HG03571 (cell line): Measurements from ENCODE around the gene CCDC171.
"Not testable (repeated sequence)": the region's sequence is repeated elsewhere in the genome, so short reads cannot be mapped to it uniquely, and the experiment has no call there.

ENCODE experiments used
- ATAC-seq: cut with Tn5 transposase; IDR thresholded peaks from one replicate; pipeline ENCODE4 v1.9.1; 2021; ENCODE audit not compliant: unreplicated experiment

Gene CCDC171

DNA sequence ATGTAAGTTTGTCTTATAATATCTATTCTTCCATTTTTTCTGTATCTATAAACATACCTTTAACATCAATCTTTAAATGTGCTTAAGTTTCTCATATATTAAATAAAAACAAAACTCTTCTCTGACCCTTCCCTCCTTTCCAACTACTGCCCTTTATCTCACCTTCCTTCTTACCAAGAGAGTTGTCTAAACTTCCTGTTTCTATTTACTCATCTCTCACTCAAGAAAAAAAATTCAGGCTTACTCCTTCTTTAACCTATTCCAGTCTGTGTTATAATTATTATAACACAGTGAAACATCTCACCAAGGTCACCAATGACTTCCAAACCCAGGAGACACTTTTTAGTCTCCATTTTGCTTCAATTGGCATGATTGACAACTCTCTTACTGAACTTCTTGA is 140.9 kb downstream of the CCDC171 start:
- ATAC-seq = no peak

DNA sequence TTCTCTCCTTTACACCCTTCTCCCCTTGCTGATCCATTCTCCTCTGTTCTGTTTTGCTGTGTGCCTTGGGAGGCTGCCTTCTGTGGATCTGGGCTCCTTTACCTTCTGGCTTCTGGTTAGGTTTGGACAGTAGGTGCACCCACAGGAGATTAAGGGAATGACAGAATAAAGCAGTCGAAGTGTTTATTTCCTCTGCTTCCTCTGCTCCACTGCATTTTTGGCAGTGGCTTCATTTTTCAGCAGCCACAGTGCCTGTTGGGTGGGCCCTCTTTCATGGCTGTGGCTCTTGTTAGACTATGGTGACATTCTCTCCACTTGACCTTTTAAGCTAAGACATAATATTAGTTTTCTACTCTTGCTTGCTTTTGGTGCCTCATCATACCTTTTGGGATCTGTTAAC is 144.1 kb downstream of the CCDC171 start:
- ATAC-seq = no peak

DNA sequence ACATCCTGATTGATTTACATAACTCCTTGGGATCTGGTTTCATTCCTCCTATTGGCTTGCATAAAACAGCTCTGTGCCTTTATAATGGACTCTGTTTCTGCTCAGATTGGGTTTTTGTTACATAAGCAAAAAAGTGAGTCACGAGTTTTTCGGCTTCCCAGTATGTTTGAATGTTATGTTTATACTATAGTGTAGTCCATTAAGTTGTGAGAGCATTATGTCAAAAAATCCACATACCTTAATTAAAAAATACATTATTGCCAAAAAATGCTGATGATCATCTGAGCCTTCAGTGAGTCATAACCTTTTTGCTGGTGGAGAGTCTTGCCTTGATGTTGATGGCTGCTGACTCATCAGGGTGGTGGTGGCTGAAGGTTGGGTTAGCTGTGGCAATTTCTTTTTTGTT is 144.6 kb downstream of the CCDC171 start:
- ATAC-seq = no peak

DNA sequence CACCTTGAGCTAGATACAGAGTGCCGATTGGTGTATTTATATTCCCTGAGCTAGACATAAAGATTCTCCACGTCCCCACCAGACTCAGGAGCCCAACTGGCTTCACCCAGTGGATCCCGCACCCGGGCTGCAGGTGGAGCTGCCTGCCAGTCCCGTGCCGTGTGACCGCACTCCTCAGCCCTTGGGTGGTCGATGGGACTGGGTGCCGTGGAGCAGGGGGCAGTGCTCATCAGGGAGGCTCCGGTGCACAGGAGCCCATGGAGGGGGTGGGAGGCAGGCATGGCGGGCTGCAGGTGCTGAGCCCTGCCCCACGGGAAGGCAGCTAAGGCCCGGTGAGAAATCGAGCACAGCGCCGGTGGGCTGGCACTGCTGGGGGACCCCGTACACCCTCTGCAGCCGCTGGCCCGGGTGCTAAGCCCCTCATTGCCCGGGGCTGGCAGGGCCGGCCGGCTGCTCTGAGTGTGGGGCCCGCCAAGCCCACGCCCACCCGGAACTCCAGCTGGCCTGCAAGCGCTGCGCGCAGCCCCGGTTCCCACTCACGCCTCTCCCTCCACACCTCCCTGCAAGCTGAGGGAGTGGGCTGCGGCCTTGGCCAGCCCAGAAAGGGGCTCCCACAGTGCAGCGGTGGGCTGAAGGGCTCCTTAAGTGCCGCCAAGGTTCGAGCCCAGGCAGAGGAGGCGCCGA is 147.2 kb downstream of the CCDC171 start:
- not testable (repeated sequence) for ATAC-seq

DNA sequence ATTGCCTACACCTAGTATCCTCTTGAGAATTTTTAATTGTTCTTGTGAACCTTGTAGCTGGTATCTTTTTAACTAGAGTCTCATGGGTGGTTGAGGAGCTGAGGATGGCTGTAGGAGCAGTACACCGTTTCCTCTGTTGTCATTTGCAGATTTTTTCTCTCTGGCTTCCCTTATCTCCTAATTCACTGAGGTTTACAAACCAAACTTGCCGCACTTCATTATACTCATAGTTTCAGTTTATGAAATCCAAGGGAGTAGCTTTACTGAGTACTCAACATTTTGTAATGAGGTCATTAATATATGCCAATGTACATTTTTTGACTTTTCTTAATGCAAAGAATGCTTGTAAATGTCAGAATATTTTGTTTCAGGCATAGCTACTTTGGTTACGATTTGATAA is 154.2 kb downstream of the CCDC171 start:
- ATAC-seq = no peak

DNA sequence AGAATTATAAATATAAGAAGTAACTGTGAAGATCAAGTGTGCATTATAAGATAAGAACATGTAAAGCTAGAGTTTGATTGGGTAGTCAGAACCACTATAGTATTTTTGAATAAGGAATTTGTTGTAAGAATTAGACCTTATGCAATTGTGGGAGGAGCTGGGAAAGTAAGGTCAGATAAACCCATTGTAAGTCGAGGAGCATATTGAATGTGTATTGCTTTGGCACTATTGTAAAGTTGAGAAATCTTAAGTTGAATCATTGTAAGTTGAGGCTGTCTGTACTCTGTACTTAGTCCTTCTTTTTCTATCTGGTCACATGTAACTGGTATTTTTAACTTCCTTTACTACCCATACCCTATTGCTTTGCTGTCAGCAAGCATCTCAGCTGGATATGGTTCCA is 158.7 kb downstream of the CCDC171 start:
- ATAC-seq = no peak

DNA sequence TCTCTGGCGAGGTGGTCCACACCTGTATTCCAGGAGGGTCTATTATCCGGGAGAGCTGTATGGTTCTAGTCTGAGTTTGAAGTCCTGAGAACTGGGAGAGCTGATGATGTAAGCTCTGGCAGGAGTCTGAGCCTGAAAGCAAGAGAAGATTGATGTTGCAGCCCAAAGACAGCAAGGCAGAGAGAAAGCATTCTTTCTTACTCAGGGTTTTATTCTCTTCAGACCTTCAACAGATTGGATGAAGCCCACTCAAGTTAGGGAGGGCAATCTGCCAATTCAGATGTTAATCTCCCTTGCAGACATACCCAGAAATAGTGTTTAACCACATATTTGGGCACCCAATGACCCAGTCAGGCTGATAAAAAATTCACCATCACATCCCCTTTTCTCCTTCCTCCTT is 159.1 kb downstream of the CCDC171 start:
- ATAC-seq = no peak

DNA sequence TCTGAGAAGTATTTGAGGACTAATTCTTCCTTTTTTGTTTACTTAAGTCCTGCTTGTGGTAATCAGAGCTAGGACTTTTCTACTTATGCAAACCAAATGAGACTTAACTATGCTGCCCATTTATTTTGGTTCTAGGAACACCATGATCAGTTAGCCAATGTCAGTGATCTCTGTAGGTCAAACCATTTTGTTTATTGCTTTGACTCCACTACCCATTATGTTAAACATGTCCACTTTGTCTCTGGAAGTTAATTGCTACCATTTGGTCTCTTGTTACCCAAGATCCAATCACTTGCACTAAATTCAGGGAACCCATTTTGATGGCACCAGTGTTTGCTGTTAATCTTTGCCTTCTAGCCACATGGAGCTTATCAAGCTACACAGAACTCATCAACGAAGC is 161.9 kb downstream of the CCDC171 start:
- ATAC-seq = no peak

DNA sequence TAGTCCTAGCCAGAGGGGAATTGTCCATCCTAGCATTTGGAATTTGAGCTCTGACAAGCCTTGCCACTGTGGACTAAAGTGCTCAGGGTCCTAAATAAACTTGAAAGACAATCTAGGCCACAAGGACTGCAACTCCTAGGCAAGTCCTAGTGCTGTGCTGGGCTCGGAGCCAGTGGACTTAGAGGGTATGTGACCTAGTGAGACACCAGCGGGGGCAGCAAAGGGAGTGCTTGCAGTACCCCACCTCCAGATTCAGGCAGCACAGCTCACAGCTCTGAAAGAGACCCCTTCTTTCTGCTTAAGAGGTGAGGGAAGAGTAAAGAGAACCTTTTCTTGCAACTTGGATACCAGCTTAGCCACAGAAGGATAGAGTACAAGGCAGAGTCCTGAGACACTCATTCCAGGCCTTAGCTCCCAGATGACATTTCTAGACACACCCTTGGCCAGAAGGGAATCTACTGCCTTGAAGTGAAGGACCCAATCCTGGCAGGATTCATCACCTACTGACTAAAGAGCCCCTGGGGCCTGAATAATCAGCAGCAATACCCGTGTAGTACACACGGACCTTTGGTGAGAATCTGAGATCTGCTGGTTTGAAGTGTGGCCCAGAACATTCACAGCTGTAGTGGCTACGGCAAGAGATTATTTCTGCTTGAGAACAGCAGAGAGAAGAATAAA is 164.6 kb downstream of the CCDC171 start:
- ATAC-seq = no peak

DNA sequence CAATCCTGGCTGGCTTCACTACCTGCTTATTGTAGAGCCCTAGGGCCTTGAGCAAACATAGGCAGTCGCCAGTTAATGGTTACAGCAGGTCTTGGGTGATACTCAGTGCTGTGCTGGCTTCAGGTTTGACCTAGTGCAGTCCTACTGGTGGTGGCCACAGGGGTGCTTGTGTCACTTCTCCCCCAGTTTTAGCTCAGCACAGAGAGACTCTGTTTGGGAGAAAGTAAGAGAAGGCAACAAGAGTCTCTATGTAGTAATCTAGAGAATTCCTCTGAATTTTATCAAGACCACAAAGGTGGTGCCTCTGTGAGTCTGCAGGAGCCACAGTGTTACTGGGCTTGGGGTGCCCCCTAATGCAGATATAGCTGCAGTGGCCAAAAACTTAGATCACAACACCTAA is 165.6 kb downstream of the CCDC171 start:
- no peak for ATAC-seq

DNA sequence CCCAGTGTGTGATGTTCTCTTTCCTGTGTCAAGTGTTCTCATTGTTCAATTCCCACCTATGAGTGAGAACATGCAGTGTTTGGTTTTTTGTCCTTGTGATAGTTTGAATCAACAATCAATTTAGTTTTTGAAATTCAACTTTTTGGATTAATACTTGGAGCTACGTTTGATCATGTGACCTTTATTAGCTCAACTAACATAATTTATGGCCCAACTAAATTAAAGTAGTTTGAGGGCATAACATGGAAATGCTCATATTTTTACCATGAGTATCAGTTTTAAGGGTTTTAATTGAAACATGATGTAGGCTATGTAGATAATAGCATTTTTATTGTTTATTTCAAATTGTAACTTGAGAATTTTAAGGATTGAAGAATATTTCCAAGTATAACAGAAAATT is 168.0 kb downstream of the CCDC171 start:
- no peak for ATAC-seq

DNA sequence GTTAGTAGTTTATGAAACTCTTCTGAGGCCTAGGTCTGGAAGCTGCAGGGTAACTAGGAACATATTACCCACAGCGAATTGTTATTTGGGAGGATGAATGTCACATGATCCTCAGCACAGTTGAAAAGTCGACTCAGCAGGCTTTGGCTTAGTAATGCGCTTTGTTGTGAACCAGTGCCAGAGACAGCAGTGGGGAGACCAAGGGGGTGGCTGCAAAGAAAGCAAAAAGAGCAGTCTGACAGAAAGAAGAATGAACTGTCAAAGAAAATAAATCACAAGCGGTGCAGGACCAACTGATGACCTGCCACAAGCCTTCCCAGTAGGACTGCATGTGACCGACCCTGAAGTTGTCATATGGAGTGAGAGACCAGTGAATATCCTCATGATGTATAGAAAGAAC is 170.0 kb downstream of the CCDC171 start:
- ATAC-seq = no peak

DNA sequence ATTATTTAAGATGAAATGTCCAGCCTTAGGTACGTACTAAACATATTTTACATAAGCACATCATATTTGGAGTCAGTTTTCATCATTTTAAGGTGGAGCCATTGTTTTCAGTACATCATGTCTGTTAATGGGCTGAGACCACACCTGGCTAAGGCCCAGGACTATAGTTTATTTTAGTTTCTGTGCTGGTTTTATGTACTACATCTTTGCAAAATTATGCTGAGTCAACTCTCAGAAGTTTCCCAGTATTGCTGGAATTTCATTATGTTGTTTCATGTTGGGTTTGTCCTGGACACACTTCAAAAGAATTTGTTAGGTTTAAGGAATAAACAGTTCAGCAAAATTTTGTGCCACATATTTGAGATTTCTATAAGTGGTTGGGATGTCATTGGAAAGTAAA is 171.2 kb downstream of the CCDC171 start:
- ATAC-seq = no peak

DNA sequence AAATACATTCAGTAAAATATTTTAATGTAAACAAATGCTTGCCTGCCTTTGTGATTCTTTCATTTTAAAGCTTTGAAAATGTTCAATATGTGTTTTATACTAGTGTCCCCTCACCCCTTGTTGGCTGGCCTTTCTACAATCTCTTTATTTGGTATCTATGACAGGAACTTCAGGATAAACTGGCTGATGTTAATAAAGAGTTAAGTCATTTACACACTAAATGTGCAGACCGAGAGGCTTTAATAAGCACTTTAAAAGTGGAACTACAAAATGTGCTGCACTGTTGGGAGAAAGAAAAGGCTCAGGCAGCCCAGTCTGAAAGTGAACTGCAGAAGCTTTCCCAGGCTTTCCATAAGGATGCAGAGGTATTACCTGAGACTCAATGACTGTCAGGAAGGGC is 171.8 kb downstream of the CCDC171 start:
- ATAC-seq = no peak

DNA sequence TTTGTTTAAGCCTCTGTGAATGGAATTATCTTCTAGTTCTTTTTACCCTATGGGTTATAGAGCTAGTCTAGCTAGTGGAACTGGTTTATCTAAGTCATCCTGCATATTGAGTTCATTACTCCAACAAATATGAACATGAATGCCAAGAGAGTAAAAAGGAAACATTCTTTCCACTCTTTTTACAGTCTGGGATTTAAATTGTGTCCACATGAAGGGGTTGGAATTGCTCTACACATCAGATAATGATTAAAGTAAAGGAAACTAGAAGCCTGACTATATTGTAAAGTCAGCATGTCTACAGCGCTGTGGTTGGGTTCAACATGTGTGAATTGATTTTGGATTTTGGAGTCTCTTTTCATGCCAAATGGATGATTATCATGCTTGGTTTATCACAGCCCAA is 173.1 kb downstream of the CCDC171 start:
- ATAC-seq = no peak

DNA sequence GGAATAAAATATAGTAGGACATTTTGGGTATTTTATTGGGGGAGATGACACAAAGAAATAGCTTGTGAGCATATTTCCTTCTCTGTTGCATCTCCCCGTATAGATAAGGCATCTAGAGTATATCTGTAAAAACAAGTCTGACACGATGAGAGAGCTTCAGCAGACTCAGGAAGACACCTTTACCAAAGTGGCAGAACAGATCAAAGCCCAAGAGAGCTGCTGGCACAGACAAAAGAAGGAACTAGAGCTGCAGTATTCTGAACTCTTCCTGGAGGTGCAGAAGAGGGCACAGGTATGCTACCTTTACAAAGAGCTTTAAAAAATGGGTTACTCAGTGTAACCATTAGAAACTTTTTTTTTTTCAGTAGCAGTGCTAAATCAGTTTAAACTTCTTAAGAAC is 176.7 kb downstream of the CCDC171 start:
- ATAC-seq = no peak

DNA sequence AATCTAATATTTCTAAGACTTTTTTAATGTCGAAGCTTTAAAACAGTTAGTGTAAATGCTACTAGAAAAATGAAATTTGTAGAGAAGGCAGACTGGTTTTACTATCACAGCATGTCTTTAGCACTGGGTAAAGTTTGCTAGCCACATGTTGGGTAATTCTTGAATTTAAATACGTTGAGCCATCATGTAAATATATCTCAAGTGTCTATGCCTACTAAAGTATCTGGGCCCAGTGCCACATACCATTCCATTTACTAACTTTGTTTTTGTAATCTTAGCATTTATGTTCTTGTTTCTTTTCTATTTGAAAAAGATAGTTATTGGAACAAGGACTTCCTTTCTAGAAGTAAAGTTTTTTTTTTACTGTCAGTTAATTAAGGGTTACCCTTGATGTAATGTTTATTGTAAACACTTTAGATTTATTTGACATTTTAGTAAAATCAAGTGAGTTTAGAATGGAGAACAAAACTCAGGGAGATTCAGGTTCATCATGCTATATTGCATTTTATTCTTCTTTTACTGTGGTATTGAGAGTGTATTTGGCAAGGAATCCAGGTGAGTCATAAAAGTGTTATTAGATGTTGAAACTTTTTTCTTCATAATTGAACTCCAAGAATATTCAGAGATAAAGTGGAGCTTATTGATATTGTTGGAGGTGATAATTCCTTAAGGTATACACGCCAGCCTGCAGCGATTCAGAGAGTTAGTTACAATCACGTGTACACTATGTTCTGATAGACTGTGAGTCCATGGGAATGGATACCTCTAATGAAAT is 182.4 kb downstream of the CCDC171 start:
- ATAC-seq = no peak

DNA sequence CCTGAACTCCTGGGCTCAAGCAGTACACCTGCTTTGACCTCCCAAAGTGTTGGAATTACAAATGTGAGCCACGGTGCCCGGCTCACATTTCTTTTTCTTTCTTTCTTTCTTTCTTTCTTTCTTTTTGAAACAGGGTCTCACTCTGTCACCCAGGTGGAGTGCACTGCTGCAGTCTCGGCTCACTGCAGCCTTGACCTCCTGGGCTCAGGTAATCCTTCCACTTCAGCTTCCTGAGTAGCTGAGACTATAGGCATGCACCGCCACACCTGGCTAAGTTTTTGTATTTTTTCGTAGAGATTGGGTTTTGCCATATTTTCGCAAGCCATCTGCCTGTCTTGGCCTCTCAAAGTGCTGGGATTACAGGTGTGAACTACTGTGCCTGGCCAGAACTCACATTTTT is 183.7 kb downstream of the CCDC171 start:
- ATAC-seq = no peak

DNA sequence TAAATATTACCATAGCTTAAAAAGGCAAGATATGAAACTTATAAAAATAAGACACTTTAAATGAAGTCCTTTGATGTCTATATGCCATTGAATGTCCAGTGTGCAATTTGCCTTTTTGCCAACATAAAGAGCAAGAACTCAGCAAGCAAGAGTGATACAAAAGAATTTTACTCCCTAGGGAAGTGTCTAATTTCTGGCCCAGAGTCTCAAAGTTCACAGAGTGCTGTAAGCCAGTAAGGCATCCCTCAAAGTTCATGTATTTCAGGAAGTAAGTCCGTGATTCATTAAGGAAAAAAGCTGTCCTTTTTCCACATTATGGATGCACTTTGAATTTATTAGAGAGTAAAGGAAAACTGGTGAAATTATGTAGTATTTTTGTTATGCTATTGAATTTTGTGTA is 185.2 kb downstream of the CCDC171 start:
- no peak for ATAC-seq

DNA sequence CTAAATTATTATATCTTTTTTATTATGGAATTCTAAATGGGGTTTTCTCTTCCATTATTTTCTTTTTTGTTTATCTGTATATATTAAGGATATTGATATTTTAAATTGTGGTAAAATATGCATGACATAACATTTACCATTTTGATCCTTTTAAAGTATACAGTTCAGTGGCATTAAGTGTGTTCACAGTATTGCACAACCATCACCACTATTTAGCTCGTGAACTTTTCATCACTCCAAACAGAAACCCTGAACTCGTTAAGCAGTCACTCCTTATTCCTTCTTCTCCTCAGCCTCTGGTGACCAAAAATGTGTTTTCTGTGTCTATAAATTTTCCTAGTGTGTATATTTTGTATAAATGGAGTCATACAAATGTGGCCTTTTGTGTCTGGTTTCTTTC is 188.2 kb downstream of the CCDC171 start:
- ATAC-seq = no peak

DNA sequence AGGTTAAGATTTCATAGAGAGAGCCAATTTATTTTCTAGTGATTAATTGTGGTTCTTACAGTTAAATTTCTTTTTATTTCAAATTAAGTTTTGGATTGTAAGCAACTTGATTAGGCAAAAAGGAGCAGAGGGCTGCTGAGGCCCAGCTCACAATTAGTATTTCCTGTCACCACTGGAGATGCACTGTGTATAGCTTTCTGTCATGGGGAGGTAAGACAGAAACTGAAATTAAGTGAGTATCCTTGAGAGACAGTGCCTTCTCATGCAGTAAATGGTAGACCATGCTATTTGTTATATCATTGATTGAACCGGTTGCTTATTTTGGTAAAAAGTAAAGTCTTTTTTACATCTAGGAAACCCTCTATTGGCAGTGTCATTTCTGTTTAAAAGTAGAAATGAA is 190.7 kb downstream of the CCDC171 start:
- no peak for ATAC-seq

DNA sequence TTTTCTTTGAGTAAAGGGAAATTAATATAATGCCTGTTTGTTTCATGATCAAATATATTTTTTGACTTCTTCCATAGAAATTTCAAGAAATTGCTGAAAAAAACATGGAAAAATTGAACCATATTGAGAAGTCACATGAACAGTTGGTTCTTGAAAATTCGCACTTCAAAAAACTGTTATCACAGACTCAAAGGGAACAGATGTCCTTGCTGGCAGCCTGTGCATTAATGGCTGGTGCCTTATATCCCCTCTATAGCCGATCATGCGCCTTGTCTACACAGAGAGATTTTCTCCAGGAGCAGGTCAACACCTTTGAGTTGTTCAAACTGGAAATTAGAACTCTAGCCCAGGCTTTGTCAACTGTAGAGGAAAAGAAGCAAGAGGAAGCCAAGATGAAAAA is 191.4 kb downstream of the CCDC171 start:
- ATAC-seq = no peak
